Anterior cingulate cortex (tissue), 58 donors: ENCODE results near the gene TMPRSS11E.
"Not testable (repeated sequence)": the region's sequence is repeated elsewhere in the genome, so short reads cannot be mapped to it uniquely, and the experiment has no call there.

Source experiments
- DNase-seq, 58 donors: peaks; one replicate each; lab custom pipeline; 2025; lab: John Stamatoyannopoulos, UW

The TMPRSS11E gene

DNA sequence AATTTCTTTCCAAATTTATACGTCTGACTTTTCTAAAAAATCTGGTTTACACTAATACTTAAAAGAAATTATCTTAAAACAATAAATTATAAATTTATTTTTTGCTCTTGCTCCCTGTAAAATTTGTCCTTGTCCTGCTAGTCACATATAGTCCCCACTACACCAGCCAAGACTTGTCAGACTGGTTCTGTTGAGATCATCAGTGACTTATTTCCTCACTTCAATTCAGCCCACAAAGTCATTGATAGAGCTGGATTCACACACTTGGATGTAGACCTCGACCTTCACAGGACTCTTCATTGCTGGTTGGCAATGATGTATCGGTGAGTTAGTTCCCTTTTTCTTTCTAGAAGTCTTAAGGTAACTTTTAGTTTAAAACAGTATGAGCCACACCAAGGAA lies at the start of gene TMPRSS11E:
TSS of gene TMPRSS11E (plus strand) at position 263 of the 400 bp plus-strand sequence. CDS start at position 313, 50 bp downstream.
- no peak for DNase-seq

DNA sequence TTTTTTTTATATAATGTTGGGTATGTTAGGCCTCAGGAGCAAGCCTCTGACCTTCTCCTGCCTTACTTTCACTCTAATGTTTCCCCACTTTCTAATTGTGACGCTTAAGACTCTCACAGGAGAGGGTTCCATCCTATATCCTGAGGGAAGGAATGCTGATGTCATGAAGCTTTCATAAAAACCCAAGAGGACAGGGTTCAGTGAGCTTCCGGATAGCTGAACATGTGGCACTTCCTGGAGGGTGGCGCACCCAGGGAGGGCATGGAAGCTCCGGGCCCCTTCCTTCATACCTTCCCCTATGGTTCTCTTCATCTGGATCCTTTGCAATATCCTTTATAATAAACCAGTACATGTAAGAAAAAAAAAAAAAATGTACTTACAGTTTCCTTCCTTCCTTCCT lies 48.0 kb upstream of the TMPRSS11E start:
- no peak for DNase-seq

- DNase-seq = no peak
These were observed 46.0 kb upstream of the TMPRSS11E start for GRCh38 chr4:68401231-68401630.

GRCh38 chr4:68404153-68404552 lies 43.1 kb upstream of the TMPRSS11E start:
- DNase-seq = no peak

GRCh38 chr4:68405718-68406478 lies 41.4 kb upstream of the TMPRSS11E start:
- not testable (repeated sequence) for DNase-seq

DNA sequence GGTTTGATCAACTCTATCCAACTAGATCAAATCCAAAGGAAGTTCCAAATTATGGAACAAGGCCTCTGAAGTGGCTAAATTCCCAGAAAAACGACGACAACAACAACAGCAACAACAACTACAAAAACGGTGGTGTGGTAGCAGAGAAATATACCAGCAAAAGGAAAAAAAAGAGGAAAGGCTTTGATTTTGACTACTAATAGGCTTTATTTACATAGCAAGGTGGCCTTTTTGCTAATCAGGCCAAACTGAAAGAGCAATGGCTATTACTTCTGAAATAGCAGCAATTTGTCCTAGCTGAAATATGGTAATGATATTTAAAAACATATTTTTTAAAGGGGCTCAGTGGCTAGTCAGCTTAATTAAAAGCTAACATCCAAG lies 40.8 kb upstream of the TMPRSS11E start:
- DNase-seq = no peak

DNA sequence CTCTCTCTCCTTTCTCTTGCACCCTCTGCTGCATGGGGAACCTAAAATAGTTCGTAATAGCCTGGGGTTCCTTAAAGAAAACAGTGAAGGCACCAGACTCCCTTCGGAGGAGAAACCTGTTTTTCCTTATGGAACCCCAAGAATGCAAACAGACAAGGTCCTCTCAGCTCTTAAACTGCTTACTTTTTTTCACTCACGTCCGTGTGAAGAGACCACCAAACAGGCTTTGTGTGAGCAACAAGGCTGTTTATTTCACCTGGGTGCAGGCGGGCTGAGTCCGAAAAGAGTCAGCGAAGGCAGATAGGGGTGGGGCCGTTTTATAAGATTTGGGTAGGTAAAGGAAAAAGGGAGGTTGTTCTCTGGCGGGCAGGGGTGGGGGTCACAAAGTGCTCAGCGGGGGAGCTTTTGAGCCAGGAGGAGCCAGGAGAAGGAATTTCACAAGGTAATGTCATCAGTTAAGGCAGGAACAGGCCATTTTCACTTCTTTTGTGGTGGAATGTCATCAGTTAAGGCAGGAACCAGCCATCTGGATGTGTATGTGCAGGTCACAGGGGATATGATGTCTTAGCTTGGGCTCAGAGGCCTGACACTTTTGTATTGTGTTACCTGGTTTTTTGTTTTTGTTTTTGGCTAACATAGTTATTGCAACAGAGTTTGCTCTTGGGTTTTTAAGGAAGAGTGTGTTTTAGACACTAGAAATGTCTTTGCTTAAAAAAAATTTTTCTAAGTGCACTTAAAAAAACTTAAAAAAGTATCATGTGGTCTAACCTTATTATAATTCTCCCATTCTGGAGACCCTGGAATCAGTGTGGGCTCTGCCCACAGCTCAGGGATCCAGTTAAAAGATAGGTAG lies 40.0 kb upstream of the TMPRSS11E start:
- DNase-seq = not testable (repeated sequence)

DNA sequence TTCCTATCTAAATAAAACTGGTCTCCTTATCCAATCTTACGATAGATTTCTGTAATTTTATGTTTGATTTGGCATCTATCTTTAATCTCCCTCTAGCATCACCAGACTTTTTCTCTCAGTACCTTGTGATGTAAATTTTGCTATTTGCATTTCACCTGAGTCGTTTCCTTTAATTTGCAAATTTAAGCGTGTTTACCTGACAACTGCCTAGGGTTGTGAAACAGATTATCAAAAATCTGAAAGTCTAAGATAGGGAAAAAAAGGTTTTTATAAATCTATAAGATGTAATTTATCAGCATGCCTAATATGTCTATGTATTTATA lies 39.4 kb upstream of the TMPRSS11E start:
- DNase-seq = no peak

GRCh38 chr4:68410149-68410548 lies 37.1 kb upstream of the TMPRSS11E start:
- DNase-seq = no peak

GRCh38 chr4:68410643-68411042 lies 36.6 kb upstream of the TMPRSS11E start:
- no peak for DNase-seq

DNA sequence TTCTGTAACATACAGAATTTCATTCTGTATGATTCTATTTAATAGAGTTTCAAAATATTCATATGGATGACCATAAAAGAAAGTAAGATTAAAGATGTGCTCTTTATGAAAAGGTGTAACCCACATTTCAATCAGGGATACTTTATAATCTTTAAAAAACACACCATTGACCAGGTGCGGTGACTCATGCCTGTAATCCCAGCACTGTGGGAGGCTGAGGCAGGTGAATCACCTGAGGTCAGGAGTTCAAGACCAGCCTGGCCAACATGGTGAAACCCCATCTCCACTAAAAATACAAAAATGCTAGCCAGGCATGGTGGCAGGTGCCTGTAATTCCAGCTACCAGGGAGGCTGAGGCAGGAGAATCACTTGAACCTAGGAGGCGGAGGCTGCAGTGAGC lies 35.2 kb upstream of the TMPRSS11E start:
- not testable (repeated sequence) for DNase-seq

- DNase-seq = no peak
These were observed 30.7 kb upstream of the TMPRSS11E start for GRCh38 chr4:68416591-68416990.

GRCh38 chr4:68426516-68426915 lies 20.7 kb upstream of the TMPRSS11E start:
- no peak for DNase-seq

GRCh38 chr4:68430337-68430736 lies 16.9 kb upstream of the TMPRSS11E start:
- DNase-seq = no peak

GRCh38 chr4:68432320-68432719 lies 14.9 kb upstream of the TMPRSS11E start:
- no peak for DNase-seq

DNA sequence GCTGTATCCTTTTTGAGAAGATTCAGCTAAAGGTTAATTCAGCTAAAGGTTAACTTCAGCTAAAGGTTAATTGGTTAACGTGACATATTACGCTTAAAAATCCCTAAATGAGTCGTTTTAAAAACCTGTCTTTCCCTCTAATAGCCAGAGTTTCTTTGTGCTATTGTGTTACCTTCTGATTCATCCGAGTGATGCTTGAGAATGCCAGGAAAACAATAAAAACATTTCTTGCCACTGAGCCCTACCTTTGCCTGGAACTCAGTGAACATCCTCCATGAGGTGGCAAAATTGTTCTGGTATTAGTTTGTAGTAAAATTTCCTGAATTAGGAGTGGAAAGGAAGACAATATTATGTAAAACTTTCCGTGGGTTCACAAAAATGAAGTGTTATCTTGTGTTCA lies 13.7 kb upstream of the TMPRSS11E start:
- DNase-seq = no peak

- DNase-seq = no peak
These were observed 13.0 kb upstream of the TMPRSS11E start for GRCh38 chr4:68434277-68434676.

GRCh38 chr4:68434836-68435235 lies 12.4 kb upstream of the TMPRSS11E start:
- no peak for DNase-seq

GRCh38 chr4:68445111-68445510 lies 2.2 kb upstream of the TMPRSS11E start:
- DNase-seq = no peak

GRCh38 chr4:68451246-68452211 lies 4.3 kb downstream of the TMPRSS11E start:
- DNase-seq = no peak

DNA sequence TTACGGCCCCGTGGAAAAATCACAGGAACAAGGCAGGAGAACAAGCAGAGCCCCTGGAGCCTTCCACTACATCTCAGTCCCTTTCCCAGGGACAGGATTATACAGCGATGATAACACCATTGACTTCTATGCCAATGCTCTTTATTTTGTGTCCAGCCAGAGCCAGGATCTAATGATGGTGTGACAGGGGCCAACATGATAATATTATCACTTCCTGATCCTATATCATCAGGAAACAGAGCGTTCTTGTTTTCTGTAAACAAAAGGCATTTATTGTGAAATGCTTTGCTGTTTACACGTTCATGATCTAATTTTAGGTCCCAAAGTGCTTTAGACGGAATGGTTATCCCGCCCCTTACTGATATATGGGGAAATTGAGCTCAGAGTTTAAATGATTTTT lies 12.8 kb downstream of the TMPRSS11E start:
- no peak for DNase-seq
